NCI-H774 (cell line): ENCODE data around the gene SLC25A1.
A peak's percentile ranks its signal among the peaks of the same experiment; 100 is the strongest.
"Not testable (repeated sequence)": the region's sequence is repeated elsewhere in the genome, so short reads cannot be mapped to it uniquely, and the experiment has no call there.

Experiments used
- DNase-seq: peaks from one replicate; lab custom pipeline; 2025; lab: John Stamatoyannopoulos, UW

SLC25A1 gene

GRCh38 chr22:19206287-19206686, 27.8 kb upstream of the SLC25A1 start:
- no peak for DNase-seq

- DNase-seq = no peak
These were observed 26.1 kb upstream of the SLC25A1 start for GRCh38 chr22:19204640-19205039.

GRCh38 chr22:19203834-19204233, 25.3 kb upstream of the SLC25A1 start:
- DNase-seq = no peak

GRCh38 chr22:19202799-19203186, 24.3 kb upstream of the SLC25A1 start:
- not testable (repeated sequence) for DNase-seq

- DNase-seq = no peak
These were observed 23.6 kb upstream of the SLC25A1 start for GRCh38 chr22:19201869-19202798.

- no peak for DNase-seq
These were observed 22.8 kb upstream of the SLC25A1 start for GRCh38 chr22:19201130-19201868.

- DNase-seq = no peak
These were observed 20.9 kb upstream of the SLC25A1 start for GRCh38 chr22:19199479-19199878.

GRCh38 chr22:19197997-19198865, 19.7 kb upstream of the SLC25A1 start:
- peak; percentile 3 for DNase-seq

- DNase-seq = no peak
These were observed 18.5 kb upstream of the SLC25A1 start for GRCh38 chr22:19196841-19197612.

- no peak for DNase-seq
These were observed 17.5 kb upstream of the SLC25A1 start for GRCh38 chr22:19195796-19196731.

- DNase-seq = no peak
These were observed 16.4 kb upstream of the SLC25A1 start for GRCh38 chr22:19194766-19195536.

- no peak for DNase-seq
These were observed 15.3 kb upstream of the SLC25A1 start for GRCh38 chr22:19193879-19194278.

- DNase-seq = no peak
These were observed 9.4 kb upstream of the SLC25A1 start for GRCh38 chr22:19187716-19188563.

- no peak for DNase-seq
These were observed 5.9 kb upstream of the SLC25A1 start for GRCh38 chr22:19184276-19184997.

GRCh38 chr22:19183216-19183615, 4.7 kb upstream of the SLC25A1 start:
- no peak for DNase-seq

- DNase-seq = no peak
These were observed 4.1 kb upstream of the SLC25A1 start for GRCh38 chr22:19182472-19183157.

- DNase-seq = no peak
These were observed 3.4 kb upstream of the SLC25A1 start for GRCh38 chr22:19181786-19182471.
